GM21825 (cell line): ENCODE data around the gene EIF5A.

Source experiments
- ATAC-seq: cut with Tn5 transposase; IDR thresholded peaks from one replicate; pipeline ENCODE4 v1.9.1; 2021; ENCODE audit warnings: mild to moderate bottlenecking, moderate library complexity; ENCODE audit not compliant: unreplicated experiment

The EIF5A gene

DNA sequence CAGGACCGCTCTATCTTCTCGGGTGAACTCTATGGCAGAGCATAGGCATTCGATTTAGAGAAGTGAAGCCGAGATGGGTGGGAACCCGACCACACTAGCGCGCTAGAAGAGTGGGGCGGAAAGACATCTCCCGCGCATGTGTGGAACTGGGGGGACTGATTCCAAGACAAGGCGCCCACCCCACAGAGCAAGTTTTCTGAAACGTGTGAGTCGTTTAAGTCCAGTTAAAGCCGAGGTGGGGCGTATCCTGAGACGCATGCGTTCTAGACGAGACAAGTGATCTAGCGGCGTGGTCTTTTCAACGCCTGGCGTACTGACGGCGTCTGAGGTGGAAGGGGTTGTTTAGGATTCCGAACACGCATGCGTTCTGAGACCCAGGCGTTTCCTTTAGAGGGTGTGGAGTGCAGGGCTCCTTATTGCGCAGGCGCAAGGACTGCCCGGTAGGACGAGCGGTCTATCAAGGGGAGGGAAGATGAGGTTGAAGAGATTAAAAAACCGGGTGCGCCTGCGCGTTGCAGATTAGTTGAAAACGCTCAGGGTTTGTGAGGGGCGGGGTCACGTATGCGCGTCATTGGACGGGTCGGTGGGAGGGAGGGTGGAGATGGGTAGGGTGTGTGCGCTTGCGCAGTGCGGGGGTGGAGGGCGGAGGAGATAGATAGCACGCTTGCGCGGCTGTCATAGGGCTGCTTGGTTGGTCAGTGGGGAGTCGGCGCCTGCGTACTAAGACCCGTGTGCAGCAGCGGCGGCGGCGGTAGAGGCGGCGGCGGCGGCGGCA is at the start of gene EIF5A:
TSS of gene EIF5A (plus strand) at position 718 of the 775 bp plus-strand sequence. CDS start 2,008 bp downstream, outside the sequence.
- peak; percentile 61 for ATAC-seq

DNA sequence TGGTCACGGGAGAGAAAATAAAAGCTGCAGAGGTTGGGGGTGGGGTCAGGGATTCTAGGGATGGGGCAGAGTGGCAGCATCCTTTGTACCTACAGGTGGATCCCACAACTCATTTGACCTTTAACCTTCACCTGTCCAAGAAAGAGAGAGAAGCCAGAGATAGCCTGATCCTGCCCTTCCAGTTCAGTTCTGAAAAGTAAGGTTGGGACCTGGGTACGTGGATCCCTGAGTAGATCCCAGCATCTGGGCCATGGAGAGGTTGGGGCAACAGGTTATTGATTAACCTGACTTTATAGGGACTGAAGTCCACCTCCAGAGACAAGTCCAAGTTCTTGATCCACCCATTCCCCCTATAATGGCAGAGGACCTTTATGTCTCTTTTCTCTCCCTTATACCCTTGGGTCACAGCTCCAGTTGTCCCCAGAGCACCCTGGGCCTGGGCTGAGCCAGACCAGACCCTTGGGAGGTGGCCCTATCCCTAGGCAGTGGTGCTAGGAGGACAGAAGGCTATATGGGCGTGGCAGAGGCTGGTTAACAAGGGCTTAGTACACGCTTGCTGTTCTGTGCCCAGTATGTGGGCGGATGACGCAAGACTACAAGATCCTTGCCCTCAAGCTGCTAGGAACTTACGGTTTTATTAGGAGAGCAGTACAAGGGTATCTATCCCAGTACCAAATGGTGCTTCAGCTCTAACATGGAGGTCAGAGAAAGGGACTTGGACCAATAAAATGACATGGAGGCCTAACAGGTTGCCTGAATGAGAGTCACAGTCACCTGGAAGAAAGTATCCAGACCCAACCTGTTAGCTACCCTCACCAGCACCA is 48.5 kb upstream of the EIF5A start:
- ATAC-seq: no peak

DNA sequence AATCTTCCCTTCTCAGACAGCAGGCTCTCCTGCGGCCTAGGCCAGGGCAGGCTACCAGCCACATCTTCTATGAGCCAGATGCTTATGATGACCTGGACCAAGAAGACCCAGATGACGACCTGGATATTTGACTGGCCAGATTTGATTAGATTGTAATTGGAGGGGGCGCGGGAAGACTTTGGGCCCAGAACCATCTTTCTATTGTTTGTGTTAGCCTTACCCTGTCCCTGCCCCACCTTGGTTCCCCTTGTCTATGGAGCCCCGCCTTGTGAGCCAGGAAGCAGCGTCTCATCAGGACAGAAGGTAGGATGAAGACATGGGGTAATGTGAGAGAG is 47.9 kb upstream of the EIF5A start:
- no peak for ATAC-seq

DNA sequence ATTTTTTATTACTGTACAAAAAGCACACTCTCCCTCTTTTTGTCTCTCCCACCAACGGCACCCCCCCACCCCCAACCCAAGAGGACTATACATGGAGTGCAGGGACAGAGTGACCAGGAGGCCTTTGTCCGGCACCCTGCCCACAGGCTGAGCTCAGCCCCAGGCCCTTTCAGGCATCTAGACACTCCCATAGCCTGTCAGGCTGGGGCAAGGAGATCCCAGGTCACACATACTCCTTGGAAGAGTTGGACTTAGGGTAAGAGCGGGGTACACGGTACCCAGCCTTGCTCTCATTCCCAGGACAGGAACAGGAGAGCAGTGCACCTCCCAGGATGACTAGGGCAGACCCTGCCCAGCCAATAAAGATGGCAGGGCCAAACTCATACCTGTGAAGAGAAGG is 47.3 kb upstream of the EIF5A start:
- ATAC-seq: no peak

DNA sequence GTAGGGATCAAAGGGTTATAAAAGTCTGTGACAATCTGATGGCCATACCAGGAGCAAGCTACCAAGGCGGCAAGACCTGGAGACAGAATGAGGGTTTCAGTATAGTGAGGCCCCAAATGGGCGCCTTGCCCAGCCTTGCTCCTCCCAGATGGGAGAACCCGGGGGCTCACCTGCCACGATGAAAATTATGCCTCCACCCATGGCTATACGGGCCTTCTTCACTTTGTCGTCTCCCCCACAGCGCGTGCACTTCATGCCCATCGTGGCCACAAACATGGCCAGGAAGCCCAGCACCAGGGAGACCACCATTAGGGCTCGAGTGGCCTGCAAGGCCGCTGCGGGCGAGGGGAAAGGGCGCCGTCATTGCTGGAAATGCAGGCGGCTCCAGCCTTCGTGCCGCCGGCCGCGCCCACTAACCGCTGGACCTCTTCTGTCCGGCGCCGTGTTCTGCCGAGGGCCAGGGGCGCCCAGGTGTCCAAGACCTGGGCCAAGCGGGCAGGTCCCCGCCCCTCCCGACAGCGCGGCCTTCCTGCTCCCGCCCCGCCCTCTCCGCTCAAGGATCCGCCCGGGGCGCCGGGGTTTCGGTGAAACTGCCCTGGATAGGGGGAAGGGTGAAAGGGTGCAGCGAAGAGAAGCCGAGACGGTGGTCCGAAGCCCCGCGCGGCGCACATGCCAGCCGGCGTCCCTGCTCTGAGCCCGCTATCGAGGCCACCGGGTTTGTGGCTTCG is 46.6 kb upstream of the EIF5A start:
- no peak for ATAC-seq

DNA sequence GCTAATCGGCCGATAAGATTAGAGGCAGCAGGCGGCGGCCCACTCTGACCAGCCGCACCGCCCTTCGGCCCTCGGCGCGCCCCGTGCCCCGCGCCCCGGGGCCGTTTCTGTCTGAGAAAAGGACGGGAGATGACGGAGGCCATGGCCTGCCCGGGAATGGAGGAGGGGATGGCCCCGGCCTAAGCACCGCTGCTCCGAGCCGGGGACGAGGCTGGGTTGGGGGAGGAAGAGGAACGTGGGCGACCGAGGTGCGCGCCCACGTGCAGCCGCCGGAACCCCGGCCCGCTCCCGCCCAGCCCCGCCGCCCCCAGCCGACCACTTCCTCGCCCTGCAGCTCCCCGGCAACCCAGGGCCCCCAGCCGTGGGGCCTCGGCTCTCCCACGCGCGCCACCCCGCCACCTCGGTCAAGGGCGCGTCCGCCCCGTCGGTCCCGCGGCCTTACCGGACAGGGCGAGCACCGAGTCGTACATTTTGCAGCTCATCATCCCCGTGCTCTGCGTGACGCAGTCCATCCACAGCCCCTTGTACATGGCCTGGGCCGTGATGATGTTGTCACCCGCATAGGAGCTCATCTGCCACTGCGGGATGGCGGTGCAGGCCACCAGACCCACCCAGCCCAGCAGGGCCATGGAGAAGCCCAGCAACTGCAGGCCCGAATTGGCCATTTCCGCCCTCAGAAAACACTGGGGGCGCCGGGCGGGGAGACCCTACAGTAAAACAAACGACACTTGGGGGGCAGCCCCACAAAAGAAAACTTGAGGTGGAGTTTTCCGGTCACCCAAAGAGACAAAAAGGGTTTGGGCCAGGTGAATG is 45.8 kb upstream of the EIF5A start:
- no peak for ATAC-seq

DNA sequence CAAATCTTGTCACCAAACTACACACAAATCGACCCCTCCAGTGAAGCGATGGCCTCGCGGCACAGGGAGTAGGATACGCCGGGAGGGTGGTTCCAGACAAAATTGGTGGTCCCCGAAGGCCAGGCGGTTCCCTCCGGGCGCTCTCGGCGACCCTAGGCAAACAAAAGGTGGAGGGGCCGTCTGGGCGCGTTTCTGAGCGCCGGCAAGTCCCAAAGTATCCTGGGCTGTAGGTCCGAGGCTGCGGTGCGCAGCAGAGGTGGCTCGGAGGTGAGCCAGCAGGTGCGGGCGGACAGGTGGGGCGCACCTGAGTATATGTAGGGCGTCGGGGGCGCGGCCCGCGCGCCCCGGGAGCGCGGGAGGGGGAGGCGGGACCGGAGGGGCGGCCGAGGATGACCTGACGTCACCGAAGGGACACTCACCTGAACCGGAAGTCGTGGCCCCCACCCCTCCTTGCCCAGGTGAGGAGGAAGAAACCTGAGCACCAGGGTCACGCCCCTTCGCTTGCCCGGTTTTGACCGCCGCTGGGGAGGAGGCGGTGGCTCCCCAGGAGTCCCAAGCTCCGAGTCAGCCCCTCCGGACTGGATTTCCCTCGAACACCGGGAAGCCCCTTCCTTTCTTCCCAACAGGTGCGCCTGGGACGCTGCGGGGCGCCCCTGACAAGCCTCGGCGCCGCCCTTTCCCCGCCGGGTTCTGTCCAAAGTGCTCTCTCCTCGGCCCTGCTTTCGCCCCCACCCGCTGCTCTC is 45.1 kb upstream of the EIF5A start, which contains the start of gene CLDN7:
TSS of gene CLDN7 (minus strand) at position 287 of the 743 bp plus-strand sequence. CDS start 435 bp downstream, outside the sequence.
- ATAC-seq: no peak

DNA sequence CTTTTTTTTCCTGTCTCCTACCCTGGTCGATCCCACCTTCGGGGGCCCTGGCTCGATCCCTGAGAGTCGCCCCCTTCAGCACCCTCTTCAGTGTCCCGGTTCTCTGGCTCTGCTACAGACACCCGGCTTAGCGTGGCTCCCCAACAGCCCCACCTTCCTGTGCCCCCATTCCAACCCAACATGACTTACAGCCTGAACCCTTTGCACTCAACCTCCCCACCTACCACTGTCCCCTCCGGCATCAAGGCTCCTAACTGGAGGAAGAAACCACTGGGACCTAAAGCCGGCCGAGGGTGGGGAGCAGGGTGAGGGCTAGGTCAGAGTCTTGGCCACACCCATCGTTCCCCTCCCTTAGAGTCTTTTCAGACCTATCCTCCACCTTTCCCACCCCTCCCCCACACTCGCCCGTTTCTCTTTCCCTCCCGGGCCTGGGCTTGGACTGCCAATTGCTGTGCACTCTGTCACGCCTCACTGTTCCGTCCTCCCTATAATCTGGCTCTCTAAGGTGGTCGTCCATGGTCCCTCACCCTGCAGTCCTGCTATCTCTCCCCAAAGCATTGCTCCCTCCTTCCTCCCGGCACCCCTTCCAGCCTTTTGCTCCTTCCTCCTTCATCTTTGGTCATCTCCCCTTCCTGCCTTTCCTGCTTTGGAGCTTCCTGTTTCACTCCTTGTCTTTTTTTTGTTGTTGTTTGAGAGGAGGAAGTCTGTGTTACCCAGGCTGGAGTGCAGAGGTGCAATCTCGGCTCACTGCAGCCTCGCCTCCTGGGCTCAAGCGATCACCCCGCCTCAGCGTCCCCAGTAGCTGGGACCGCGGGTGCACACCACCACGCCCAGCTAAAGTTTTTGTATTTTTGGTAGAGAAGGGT is 44.3 kb upstream of the EIF5A start:
- no peak for ATAC-seq

DNA sequence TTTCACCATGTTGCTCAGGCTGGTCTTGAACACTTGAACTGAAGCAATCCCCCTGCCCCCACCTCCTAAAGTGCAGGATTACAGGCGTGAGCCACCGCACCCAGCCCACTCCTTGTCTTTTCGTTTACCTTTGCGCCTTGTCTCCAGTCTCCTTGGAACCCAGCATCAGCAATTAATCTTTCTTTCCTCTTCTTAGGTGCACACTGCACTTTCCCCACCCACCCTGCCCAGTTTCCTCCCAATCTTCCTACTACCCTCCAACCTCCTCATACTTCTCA is 43.7 kb upstream of the EIF5A start:
- ATAC-seq: no peak

DNA sequence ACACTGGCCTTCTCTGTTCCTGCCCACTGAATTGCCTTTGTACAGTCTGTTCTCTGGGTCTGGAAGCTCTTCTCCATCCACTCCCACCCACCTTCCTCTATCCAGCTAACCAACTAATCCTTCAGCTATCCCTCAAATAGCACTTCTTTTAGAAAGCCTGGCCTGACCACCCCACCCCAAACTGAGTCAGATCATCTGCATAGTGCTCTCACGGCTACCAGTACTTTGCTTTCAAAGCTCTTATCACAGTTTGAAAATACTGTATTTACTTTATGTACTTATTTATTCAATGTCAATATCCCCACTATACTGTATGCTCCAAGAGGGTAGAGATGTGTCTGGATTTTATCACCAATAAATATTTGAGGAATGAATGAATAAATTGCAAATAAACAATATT is 40.6 kb upstream of the EIF5A start:
- no peak for ATAC-seq

DNA sequence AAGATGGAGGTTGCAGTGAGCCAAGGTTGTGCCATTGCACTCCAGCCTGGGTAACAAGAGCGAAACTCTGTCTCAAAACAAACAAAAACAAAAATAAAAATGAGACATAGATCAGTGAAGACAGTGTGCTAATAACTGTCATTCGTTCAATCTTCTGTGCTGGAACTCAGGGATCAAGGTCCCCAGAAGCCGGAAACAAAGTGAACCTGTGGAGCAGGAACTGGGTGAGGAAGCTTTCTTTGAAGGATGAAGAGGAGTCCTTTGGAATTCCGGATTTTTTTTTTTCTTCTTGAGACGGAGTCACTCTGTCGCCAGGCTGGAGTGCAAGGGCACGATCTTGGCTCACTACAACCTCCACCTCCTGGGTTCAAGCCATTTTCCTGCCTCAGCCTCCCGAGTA is 28.0 kb upstream of the EIF5A start:
- ATAC-seq: no peak

DNA sequence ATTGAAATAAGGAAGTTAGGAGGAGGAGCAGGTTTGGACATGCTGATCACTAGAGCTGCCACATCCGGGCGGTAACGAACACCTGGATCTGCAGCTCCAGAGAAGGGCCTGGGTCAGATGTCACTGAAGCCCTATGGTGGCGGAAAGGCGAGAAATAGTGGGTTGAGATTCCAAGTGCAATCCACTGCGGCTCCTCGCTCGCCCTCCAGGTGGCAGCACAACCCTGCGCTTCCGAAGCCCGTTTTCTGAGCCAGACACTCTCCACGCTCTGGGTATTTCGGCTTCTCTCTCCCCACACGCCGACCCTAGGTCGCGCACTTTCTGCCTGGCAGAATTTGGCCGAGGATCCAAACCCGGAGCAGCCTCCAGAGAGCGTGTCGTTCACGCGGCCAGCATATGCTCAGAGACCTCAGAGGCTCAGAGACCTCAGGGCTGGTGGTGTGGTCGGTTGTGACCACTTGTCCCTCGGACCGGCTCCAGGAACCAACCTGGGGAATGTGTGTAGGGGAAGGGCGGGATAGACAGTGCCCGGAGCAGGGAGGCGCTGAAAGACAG is 26.8 kb upstream of the EIF5A start:
- ATAC-seq: peak; percentile 53

DNA sequence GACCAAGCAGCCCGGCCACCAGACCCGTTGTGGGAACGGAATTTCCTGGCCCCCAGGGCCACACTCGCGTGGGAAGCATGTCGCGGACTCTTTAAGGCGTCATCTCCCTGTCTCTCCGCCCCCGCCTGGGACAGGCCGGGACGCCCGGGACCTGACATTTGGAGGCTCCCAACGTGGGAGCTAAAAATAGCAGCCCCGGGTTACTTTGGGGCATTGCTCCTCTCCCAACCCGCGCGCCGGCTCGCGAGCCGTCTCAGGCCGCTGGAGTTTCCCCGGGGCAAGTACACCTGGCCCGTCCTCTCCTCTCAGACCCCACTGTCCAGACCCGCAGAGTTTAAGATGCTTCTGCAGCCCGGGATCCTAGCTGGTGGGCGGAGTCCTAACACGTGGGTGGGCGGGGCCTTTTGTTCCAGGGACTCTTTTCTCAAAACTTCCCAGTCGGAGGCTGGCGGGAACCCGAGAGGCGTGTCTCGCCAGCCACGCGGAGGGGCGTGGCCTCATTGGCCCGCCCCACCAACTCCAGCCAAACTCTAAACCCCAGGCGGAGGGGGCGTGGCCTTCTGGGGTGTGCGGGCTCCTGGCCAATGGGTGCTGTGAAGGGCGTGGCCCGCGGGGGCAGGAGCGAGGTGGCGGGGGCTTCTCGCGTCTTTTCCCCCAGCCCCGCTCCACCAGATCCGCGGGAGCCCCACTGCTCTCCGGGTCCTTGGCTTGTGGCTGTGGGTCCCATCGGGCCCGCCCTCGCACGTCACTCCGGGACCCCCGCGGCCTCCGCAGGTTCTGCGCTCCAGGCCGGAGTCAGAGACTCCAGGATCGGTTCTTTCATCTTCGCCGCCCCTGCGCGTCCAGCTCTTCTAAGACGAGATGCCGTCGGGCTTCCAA is 26.1 kb upstream of the EIF5A start, which contains the start of gene SLC2A4:
TSS of gene SLC2A4 (plus strand) at position 645 of the 879 bp plus-strand sequence. CDS start at position 862, 217 bp downstream.
- ATAC-seq: peak; percentile 46

DNA sequence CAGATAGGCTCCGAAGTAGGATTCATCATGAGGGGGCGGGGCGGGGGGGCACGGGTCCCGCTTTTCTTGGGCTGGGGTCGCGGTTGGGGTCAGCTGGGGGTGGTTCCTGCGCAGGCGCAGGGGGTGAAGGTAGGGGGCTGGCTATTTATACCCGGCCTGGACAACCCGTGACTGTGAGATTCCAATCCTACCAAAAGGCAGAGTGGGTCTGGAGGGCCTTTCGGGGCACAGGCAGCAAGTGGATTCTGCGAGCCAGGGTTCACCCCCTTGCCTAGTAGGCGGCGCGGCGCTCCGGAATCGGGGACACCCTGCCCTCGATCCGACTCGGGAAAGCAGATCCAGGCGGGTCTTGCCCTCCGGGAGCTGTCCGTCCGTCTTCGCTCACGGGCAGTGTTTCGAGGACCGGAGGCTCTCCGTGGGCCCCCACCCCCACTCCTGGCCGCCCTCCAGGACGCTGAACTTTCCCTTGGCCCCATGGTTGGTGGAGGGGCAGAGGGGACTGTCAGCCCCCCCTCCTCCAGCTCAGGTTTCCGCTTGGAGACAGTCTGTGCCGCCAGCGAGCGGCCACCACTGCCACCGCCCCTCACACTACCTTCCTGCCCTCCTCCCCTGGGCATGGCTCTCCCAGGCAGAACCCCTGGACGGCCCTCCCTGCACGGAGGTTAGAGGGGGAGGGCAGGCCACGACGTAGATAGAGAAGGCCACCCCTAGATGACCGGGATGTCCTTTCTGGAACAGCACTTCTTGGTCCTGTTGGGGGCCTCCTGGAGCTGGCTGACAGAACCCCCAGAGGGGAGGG is 25.3 kb upstream of the EIF5A start:
- no peak for ATAC-seq

DNA sequence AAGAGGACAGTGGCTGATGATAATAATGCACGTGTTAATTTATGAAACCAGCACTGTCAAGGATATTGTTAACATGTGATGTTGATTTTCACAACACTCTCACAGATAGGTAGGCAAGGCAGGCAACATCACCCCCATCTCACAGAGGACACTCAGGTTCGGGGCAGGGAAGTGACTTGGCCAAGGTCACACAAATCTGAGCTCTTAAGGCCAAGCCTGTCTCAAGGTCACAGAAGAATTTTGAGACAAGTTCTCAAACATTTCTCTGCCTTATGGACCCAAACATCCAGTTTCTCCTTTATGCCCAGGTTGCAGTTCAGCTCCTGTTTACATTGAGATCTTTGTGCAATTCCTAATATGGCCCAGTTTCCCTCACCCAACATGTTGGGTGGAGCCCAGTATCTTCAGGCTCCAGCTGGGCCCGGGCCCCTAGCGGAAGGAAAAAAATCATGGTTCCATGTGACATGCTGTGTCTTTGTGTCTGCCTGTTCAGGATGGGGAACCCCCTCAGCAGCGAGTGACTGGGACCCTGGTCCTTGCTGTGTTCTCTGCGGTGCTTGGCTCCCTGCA is 24.6 kb upstream of the EIF5A start:
- ATAC-seq: no peak

DNA sequence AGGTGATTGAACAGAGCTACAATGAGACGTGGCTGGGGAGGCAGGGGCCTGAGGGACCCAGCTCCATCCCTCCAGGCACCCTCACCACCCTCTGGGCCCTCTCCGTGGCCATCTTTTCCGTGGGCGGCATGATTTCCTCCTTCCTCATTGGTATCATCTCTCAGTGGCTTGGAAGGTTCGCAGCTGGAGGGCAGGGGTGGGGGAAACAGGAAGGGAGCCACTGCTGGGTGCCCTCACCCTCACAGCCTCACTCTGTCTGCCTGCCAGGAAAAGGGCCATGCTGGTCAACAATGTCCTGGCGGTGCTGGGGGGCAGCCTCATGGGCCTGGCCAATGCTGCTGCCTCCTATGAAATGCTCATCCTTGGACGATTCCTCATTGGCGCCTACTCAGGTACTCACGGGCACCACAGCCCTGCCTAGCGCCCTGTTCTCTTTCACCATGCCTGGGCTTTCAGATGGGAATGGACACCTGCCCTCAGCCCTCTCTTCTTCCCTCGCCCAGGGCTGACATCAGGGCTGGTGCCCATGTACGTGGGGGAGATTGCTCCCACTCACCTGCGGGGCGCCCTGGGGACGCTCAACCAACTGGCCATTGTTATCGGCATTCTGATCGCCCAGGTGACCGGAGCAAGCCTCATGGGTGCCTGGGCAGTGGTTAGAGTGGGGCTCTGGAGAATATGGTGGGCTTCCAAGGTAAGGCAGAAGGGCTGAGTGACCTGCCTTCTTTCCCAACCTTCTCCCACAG is 23.8 kb upstream of the EIF5A start:
- no peak for ATAC-seq
